Measurements from ENCODE around the gene GALNT18.

DNA sequence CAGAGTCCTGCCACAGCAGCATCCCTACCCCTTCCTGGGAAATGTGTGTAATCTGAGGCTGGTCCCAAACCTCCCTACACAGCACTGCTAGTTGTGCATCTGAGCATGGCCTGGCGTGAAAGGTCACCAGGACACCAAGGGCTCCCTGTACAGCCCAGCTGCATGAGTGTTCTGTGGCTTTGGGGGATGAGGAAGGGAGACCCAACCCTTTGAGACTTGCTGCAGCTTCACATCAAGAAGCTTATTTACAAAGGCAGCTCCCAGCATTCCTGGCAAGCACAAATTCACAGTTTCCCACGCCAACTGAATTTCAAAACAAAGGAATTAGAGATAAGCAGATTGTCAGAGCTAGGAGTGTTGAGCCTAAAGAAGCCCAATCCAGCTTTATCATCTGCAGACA lies 301.0 kb downstream of the GALNT18 start:
- no peak for TF ChIP-seq CTCF (IDR thresholded peaks at IDR 0.05; ENCODE audit: insufficient read depth, low read length, poor library complexity, severe bottlenecking)
- TF ChIP-seq EZH2phosphoT487 (conservative IDR thresholded peaks at IDR 0.05; ENCODE audit: low read length) = no peak

All from SU-DHL-6 (cell line).